Heart right ventricle (tissue), 16 donors: ENCODE data around the gene AKR1B1. TPM values are rescaled to one million over a fixed set of nuclear protein-coding genes. Genes with fewer than 3 reads are reported as not detected.

Experiments used
- ATAC-seq, 8 donors: fragments of 200-7000 bp; cut with Tn5 transposase; one replicate each; pipeline ENCODE4 v1.9.1; 2020; ENCODE audit warnings: mild to moderate bottlenecking in 8 of 8, moderate library complexity in 8 of 8, moderate number of reproducible peaks in 1 of 8
- DNase-seq, 2 donors: peaks; one replicate each; pipeline ENCODE4 v3.0.0-alpha.2; 2020
- H3K27ac ChIP-seq, 10 donors: fragments of 200-600 bp; sonication (generic) in 2 of 10; one replicate each; pipeline versions ENCODE4 v1.5.0 to v1.8.0; 2020 to 2022; ENCODE audit warnings: mild to moderate bottlenecking in 3 of 10
- H3K27me3 ChIP-seq, 7 donors: fragments of 200-600 bp; one replicate each; pipeline ENCODE4 v1.8.0; 2021 to 2022; ENCODE audit warnings: mild to moderate bottlenecking in 2 of 7
- H3K36me3 ChIP-seq, 9 donors: fragments of 200-600 bp; sonication (generic) in 1 of 9; one replicate each; pipeline versions ENCODE4 v1.5.0 to v1.8.0; 2020 to 2022; ENCODE audit warnings: mild to moderate bottlenecking in 2 of 9
- H3K4me1 ChIP-seq, 9 donors: fragments of 200-600 bp; sonication (generic) in 1 of 9; one replicate each; pipeline versions ENCODE4 v1.5.0 to v1.8.0; 2020 to 2022; ENCODE audit warnings: mild to moderate bottlenecking in 4 of 9
- H3K4me3 ChIP-seq, 10 donors: fragments of 200-600 bp; sonication (generic) in 2 of 10; one replicate each; pipeline versions ENCODE4 v1.5.0 to v1.8.0; 2020 to 2022; ENCODE audit warnings: mild to moderate bottlenecking in 7 of 10, moderate library complexity in 2 of 10
- H3K9me3 ChIP-seq, 11 donors: fragments of 200-600 bp in 10 of 11; sonication (generic) in 2 of 11; one replicate each; pipeline versions ENCODE4 v1.5.0 to v1.8.0; 2013 to 2022; ENCODE audit warnings: mild to moderate bottlenecking in 2 of 11, control low read depth in 1 of 11, moderate library complexity in 1 of 11
- CTCF ChIP-seq, 9 donors: fragments of 200-600 bp; sonication (generic) in 2 of 9; IDR thresholded peaks; one replicate each; pipeline versions ENCODE4 v1.5.0 to v1.8.0; 2021 to 2022; ENCODE audit warnings: antibody characterized with exemption in 9 of 9, mild to moderate bottlenecking in 5 of 9, moderate library complexity in 1 of 9
- whole genome bisulfite sequencing, 2 donors: extraction: QIAGEN DNeasy Blood & Tissue Kit; methylation state at CpG; one replicate each; pipeline ENCODE4 v1.1.7; 2013; ENCODE audit warnings: inconsistent platforms in 1 of 2; 5-methylcytosine and 5-hydroxymethylcytosine counted together
- intact Hi-C, 10 donors: fragments of 100-400 bp; cut with DNase I; formaldehyde crosslinking; loops; one replicate each; pipeline versions ENCODE4 v1.11.1 to v1.14.2; 2022
- polyA plus RNA-seq, 2 donors: library from polyadenylated mRNA; stranded (reverse); fragments of 200-250 nt; gene quantifications; one replicate each; pipeline ENCODE4 v1.2.3, GENCODE V29; 2013
- total RNA-seq, 10 donors: library from RNA; stranded (reverse); fragmentation: NEBNext Ultra II Directional in 3 of 10; extraction: Animal tissue kit (Norgen Biotek cat#: 25700) in 3 of 10; gene quantifications; one replicate each; pipeline versions ENCODE4 v1.2.1 to v1.2.4, GENCODE V29; 2021 to 2023
- donor health status: Arrhythmogenic right ventricular cardiomyopathy.
- donor health status: ischemic (EF 13 %, LVEDD 7.1; RV severe dilation, severe dysfunction).
- donor health status: healthy with polysubstance abuse.
- donor health status: DM: no; HTN: yes; CAD: no.
- donor health status: DM: no; HTN: no; CAD: no.
- donor health status: ischemic (EF 25% LVEDD 6.9; RV normal size, moderate dysfunction).
- donor health status: ischemic (EF 25% LVEDD 5.7; RV mildly dilated, moderate dysfunction).
- donor health status: healthy.
- donor health status: DM: yes; HTN: yes; CAD: no.
- donor health status: Ischemic cardiomyopathy.
- donor health status: ischemic (EF 35%, LVEDD 5.7; RV mildly dilated, moderate dysfunction).
- donor health status: nonischemic (EF 11% LVEDD 7.7; RV severe dilation, severe dysfunction).
- donor health status: DM: yes; HTN: yes; CAD: no.
- donor health status: PGD.
- donor health status: ischemic (EF 29% LVEDD 5.4; RV normal size, mild dysfunction).
- donor health status: nonischemic (EF 23%, LVEDD 6.1; RV moderate dilation, normal function).

AKR1B1 gene
- total and polyA plus RNA-seq, 12 donors, result 96.6 to 317 (median 181) TPM

- peak in 1 of 8 donors; percentile 36 for ATAC-seq
- H3K4me3 ChIP-seq, result no peak overlapping the region
- intact Hi-C loops, result no loop called here
Observed at GRCh38 chr7:134472572-134473244, 13.8 kb upstream of the AKR1B1 start.

GRCh38 chr7:134470864-134471263 lies 12.0 kb upstream of the AKR1B1 start:
- no peak for TF ChIP-seq CTCF (IDR thresholded peaks at IDR 0.05)
- no peak for ATAC-seq

More at GRCh38 chr7:134472572-134473244, 13.8 kb upstream of the AKR1B1 start:
- H3K36me3 ChIP-seq, result no peaks in the 10 kb centered on the region
- no peak for TF ChIP-seq CTCF (IDR thresholded peaks at IDR 0.05)
- no peaks in the 10 kb centered on the region for H3K27me3 ChIP-seq
- H3K4me1 ChIP-seq, result peaks cover 0 to 12% (median 0%) of the 10 kb centered on the region in 9 donors
- H3K9me3 ChIP-seq, result peaks cover 0 to 5% (median 0%) of the 10 kb centered on the region in 11 donors
- WGBS, 2 donors, result 76 to 83% methylated on average over 2 of the region's 2 CpGs
- no peak for DNase-seq
- no peak overlapping the region for H3K27ac ChIP-seq

GRCh38 chr7:134469622-134470021 lies 10.7 kb upstream of the AKR1B1 start:
- Histone ChIP-seq H3K36me3 (no peaks in the 10 kb centered on the region), H3K4me3 (no peak overlapping the region), H3K27ac (no peak overlapping the region), H3K27me3 (no peaks in the 10 kb centered on the region), H3K4me1 (peaks cover 0 to 12% (median 0%) of the 10 kb centered on the region in 9 donors), H3K9me3 (peaks cover 0 to 22% (median 9%) of the 10 kb centered on the region in 11 donors)
- ATAC-seq (peak in 3 of 8 donors; percentile 82 to 85 (median 84)), DNase-seq (no peak)
- 53 to 57% methylated on average over 9 of the region's 9 CpGs for WGBS, 2 donors
- no peak for TF ChIP-seq CTCF (IDR thresholded peaks at IDR 0.05)
- intact Hi-C loops, result no loop called here

More at GRCh38 chr7:134470864-134471263, 12.0 kb upstream of the AKR1B1 start:
- H3K4me1 ChIP-seq, result peaks cover 0 to 12% (median 0%) of the 10 kb centered on the region in 9 donors
- H3K4me3 ChIP-seq, result no peak overlapping the region
- H3K9me3 ChIP-seq, result peaks cover 0 to 14% (median 3%) of the 10 kb centered on the region in 11 donors
- 91 to 94% methylated on average over 4 of the region's 4 CpGs for WGBS, 2 donors
- H3K27ac ChIP-seq, result no peak overlapping the region
- no peak for DNase-seq
- H3K36me3 ChIP-seq, result no peaks in the 10 kb centered on the region
- intact Hi-C loops, result no loop called here
- no peaks in the 10 kb centered on the region for H3K27me3 ChIP-seq

- WGBS, 2 donors, result 89 to 91% methylated on average over 6 of the region's 6 CpGs
- intact Hi-C loops, result no loop called here
- no peak for ATAC-seq
- Histone ChIP-seq H3K36me3 (no peaks in the 10 kb centered on the region), H3K4me1 (peaks cover 0 to 8% (median 0%) of the 10 kb centered on the region in 9 donors), H3K9me3 (peaks cover 0 to 31% (median 17%) of the 10 kb centered on the region in 11 donors), H3K27me3 (no peaks in the 10 kb centered on the region), H3K27ac (no peak overlapping the region), H3K4me3 (no peak overlapping the region)
- no peak for DNase-seq
- TF ChIP-seq CTCF (IDR thresholded peaks at IDR 0.05), result no peak
Observed at GRCh38 chr7:134468475-134468874, 9.6 kb upstream of the AKR1B1 start.
